Measurements from ENCODE around the gene ERV3-1.

DNA sequence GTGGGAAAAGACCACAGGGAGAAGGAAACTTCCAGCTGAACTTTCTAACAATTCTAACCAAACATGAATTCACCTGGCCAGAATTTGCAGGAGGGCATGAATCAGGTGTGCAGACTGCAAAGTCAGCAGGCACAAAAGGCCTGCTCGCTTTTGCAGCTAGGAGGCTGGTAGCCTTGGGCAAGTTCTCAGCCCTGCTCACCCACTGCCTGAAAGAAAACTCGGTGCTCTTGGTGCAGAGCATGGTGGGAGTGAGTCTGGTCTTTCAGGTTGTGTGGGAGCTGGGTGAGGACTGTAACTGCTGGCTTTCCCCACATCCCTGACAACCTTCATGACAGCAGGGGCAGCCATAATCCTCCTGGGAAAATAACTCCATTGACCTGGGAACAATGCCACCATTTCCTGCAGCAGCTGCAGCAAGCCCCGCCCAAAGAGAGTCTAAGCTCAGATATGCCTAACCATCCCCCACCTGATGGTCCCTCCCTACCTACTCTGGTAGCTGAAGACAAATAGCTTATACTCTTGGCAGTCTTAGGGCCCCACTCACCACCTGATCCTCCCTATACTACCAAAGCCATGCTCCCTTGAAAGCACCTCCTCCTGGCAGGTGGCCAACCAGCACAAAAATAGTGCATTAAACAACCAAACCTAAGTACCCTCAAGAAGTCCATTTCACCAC is 47.3 kb downstream of the ERV3-1 start:
- no peak for TF ChIP-seq EZH2 (IDR thresholded peaks at IDR 0.05)
- TF ChIP-seq YY1 (IDR thresholded peaks at IDR 0.05; ENCODE audit: extremely low read depth, insufficient replicate concordance, low read depth, low read length) = no peak
- TF ChIP-seq POLR2AphosphoS5 (IDR thresholded peaks at IDR 0.05; ENCODE audit: low read depth, low read length) = no peak
- TF ChIP-seq RAD21 (IDR thresholded peaks at IDR 0.05; ENCODE audit: low read depth) = no peak
- TF ChIP-seq POLR2A (IDR thresholded peaks at IDR 0.05; ENCODE audit: borderline replicate concordance, extremely low read depth, insufficient read depth, insufficient read length) = no peak
- TF ChIP-seq SRF (IDR thresholded peaks at IDR 0.05; ENCODE audit: low read depth) = no peak
- TF ChIP-seq, protein P1, sequence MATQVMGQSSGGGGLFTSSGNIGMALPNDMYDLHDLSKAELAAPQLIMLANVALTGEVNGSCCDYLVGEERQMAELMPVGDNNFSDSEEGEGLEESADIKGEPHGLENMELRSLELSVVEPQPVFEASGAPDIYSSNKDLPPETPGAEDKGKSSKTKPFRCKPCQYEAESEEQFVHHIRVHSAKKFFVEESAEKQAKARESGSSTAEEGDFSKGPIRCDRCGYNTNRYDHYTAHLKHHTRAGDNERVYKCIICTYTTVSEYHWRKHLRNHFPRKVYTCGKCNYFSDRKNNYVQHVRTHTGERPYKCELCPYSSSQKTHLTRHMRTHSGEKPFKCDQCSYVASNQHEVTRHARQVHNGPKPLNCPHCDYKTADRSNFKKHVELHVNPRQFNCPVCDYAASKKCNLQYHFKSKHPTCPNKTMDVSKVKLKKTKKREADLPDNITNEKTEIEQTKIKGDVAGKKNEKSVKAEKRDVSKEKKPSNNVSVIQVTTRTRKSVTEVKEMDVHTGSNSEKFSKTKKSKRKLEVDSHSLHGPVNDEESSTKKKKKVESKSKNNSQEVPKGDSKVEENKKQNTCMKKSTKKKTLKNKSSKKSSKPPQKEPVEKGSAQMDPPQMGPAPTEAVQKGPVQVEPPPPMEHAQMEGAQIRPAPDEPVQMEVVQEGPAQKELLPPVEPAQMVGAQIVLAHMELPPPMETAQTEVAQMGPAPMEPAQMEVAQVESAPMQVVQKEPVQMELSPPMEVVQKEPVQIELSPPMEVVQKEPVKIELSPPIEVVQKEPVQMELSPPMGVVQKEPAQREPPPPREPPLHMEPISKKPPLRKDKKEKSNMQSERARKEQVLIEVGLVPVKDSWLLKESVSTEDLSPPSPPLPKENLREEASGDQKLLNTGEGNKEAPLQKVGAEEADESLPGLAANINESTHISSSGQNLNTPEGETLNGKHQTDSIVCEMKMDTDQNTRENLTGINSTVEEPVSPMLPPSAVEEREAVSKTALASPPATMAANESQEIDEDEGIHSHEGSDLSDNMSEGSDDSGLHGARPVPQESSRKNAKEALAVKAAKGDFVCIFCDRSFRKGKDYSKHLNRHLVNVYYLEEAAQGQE (IDR thresholded peaks at IDR 0.05; ENCODE audit: low read depth) = no peak
- TF ChIP-seq, protein P2, sequence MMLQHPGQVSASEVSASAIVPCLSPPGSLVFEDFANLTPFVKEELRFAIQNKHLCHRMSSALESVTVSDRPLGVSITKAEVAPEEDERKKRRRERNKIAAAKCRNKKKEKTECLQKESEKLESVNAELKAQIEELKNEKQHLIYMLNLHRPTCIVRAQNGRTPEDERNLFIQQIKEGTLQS (IDR thresholded peaks at IDR 0.05) = no peak
- no peak for TF ChIP-seq CTCF (IDR thresholded peaks at IDR 0.05 in 2 of 3, conservative IDR thresholded peaks at IDR 0.05 in 1 of 3; ENCODE audit: borderline replicate concordance in 1 of 3, insufficient read depth in 1 of 3, low read depth in 2 of 3, low read length in 2 of 3)
- TF ChIP-seq CBX3 (IDR thresholded peaks at IDR 0.05; ENCODE audit: low read depth) = no peak

Data from HCT116 (cell line).